Subcutaneous abdominal adipose tissue (tissue), 5 donors: ENCODE measurements around the gene DOCK9.

Experiments
- H3K27ac ChIP-seq: one replicate; pipeline ENCODE4 v1.7.0; 2013; ENCODE audit warnings: low read depth, mild to moderate bottlenecking, inconsistent platforms, low read length, moderate library complexity
- H3K27me3 ChIP-seq, 5 donors: one replicate each; pipeline ENCODE4 v1.7.0; 2013; ENCODE audit warnings: low read length in 5 of 5, inconsistent platforms in 1 of 5; ENCODE audit not compliant: control insufficient read depth in 5 of 5, insufficient read depth in 4 of 5
- H3K36me3 ChIP-seq, 5 donors: one replicate each; pipeline ENCODE4 v1.7.0; 2013; ENCODE audit warnings: low read length in 5 of 5; ENCODE audit not compliant: control insufficient read depth in 5 of 5, insufficient read depth in 5 of 5
- H3K4me1 ChIP-seq, 5 donors: one replicate each; pipeline ENCODE4 v1.7.0; 2013; ENCODE audit warnings: low read length in 5 of 5, mild to moderate bottlenecking in 3 of 5, moderate library complexity in 1 of 5; ENCODE audit not compliant: control insufficient read depth in 5 of 5, insufficient read depth in 5 of 5
- H3K4me3 ChIP-seq, 5 donors: one replicate each; pipeline ENCODE4 v1.7.0; 2013; ENCODE audit warnings: low read length in 5 of 5, low read depth in 1 of 5
- H3K9ac ChIP-seq, 5 donors: one replicate each; pipeline ENCODE4 v1.7.0; 2013; ENCODE audit warnings: low read length in 5 of 5, mild to moderate bottlenecking in 4 of 5, moderate library complexity in 3 of 5
- H3K9me3 ChIP-seq, 5 donors: one replicate each; pipeline ENCODE4 v1.7.0; 2013; ENCODE audit warnings: low read length in 5 of 5; ENCODE audit not compliant: control insufficient read depth in 5 of 5
- donor health status: healthy.
- donor health status: healthy.
- donor health status: healthy.
- donor health status: healthy.
- donor health status: healthy.

Gene DOCK9

DNA sequence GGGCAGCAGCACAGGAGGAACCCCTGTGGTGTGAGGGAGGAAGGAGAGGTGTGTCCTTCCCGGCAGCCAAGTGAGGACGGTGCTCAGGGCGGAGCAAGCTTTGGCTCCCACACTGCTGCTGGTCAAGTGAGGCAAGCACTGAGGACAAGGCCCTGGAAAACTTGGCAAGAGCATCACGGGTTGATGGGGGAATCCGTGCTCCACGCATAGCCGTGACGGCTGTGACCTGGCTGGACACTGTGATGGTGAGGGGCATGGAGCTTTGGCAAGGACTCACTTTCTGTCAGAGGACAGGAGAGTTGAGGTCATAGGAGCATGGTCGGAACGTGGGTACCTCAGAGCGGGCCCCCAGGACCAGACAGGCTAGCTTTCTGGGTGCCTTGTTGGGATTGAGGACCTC, 196.4 kb downstream of the DOCK9 start:
- Histone ChIP-seq H3K9me3 (peaks cover 0 to 3% (median 0%) of the 10 kb centered on the region in 5 donors), H3K4me3 (no peak overlapping the region), H3K4me1 (no peaks in the 10 kb centered on the region), H3K36me3 (no peaks in the 10 kb centered on the region), H3K27ac (no peak overlapping the region), H3K27me3 (peaks cover 0 to 5% (median 0%) of the 10 kb centered on the region in 5 donors), H3K9ac (no peak overlapping the region)

DNA sequence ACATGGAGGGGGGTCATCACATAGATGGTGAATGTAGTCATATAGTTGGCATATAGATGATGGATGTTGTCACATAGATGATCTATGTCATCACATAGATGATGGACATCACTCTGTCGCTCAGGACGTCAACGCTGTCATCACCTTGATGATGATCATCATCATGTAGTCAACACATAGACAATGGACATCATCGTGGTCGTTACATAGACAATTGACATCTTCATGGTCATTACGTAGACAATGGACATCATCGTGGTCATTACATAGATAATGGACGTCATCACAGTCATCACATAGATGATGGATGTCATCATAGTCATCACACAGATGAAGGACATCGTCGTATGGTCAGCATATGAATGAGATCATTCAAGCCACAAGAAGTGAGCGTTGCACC, 196.8 kb downstream of the DOCK9 start:
- Histone ChIP-seq H3K4me1 (no peaks in the 10 kb centered on the region), H3K27me3 (peaks cover 0 to 5% (median 0%) of the 10 kb centered on the region in 5 donors), H3K9ac (no peak overlapping the region), H3K27ac (no peak overlapping the region), H3K36me3 (no peaks in the 10 kb centered on the region), H3K4me3 (no peak overlapping the region), H3K9me3 (peaks cover 0 to 3% (median 0%) of the 10 kb centered on the region in 5 donors)

DNA sequence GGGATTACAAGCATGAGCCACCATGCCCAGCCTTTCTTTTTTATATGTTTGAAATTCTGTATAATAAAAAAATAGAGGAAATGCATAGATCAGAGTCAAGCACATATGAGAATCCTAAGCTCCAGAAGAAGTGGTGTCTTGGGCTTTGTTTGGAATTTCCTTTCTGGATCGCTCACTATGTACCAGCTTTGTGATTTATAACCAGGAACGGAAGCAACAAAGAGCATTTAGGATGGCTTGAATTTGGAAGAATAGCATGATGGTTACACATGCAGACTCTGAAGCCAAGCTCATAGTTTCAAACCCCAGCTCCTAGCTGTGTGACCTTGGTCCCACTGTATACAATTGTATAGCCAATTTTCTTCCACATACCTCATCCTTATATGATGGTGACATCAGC, 197.4 kb downstream of the DOCK9 start:
- H3K27ac ChIP-seq = no peak overlapping the region
- H3K4me1 ChIP-seq = no peaks in the 10 kb centered on the region
- H3K27me3 ChIP-seq = peaks cover 0 to 5% (median 0%) of the 10 kb centered on the region in 5 donors
- H3K36me3 ChIP-seq = no peaks in the 10 kb centered on the region
- H3K9me3 ChIP-seq = peaks cover 0 to 3% (median 0%) of the 10 kb centered on the region in 5 donors
- H3K4me3 ChIP-seq = no peak overlapping the region
- H3K9ac ChIP-seq = no peak overlapping the region

DNA sequence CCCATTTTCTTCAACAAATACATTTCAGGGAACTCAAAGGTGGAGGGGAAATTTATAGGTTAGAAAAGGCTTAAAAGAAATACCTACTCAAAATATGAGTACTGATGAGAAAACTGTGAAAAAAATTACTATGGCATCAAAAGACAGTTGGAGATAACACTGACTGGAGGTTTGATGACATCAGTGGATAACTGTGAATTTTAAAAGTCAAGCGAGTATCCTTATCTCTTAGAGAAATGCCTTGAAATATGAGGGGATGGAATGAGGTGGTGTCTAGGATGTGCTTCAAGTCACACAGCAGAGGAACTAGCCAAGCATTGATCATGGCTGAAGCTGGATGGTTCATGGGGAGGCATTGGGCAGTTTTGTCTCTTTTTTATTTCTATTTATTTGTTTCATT, 198.2 kb downstream of the DOCK9 start:
- Histone ChIP-seq H3K27me3 (peaks cover 0 to 5% (median 0%) of the 10 kb centered on the region in 5 donors), H3K27ac (no peak overlapping the region), H3K4me1 (no peaks in the 10 kb centered on the region), H3K36me3 (no peaks in the 10 kb centered on the region), H3K9ac (no peak overlapping the region), H3K4me3 (no peak overlapping the region), H3K9me3 (peaks cover 0 to 3% (median 0%) of the 10 kb centered on the region in 5 donors)

DNA sequence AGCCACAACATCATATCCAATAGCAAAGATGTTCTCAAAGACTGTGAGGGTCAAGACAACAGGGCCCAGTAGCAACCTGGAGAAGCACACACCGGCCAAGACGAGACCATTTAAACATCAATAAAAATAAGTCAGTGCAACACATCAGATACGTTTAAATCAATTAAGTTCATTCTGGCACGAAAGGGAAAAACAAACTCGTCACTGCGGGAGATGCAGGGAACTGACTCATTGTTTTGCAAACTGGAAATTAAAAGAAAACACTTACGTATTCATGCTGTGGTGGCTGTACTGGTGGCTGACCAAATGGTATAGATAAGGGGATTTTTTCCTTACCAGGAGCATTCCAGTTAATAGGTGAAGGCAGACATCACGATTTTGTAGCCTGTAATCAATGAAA, 199.1 kb downstream of the DOCK9 start:
- Histone ChIP-seq H3K4me1 (no peaks in the 10 kb centered on the region), H3K27me3 (peaks cover 0 to 5% (median 0%) of the 10 kb centered on the region in 5 donors), H3K9me3 (peaks cover 0 to 3% (median 0%) of the 10 kb centered on the region in 5 donors), H3K27ac (no peak overlapping the region), H3K36me3 (no peaks in the 10 kb centered on the region), H3K4me3 (no peak overlapping the region), H3K9ac (no peak overlapping the region)

DNA sequence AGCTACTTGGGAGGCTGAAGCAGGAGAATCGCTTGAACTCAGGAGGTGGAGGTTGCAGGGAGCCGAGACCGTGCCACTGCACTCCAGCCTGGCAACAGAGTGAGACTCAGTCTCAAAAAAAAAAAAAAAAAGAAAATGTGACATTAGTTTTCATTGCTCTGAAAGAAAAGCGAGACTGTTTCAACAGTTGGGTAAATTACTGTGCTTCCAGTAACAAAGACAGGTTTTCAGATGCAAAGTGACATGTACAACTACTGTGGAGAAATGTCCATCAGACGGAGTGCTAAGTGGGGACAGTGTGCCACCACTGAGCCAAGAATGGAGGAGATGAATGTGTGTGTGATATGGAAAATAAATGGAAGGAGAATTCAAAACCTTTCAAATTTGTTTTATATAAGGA, 201.2 kb downstream of the DOCK9 start:
- peaks cover 0 to 3% (median 0%) of the 10 kb centered on the region in 5 donors for H3K27me3 ChIP-seq
- H3K27ac ChIP-seq = no peak overlapping the region
- no peaks in the 10 kb centered on the region for H3K9me3 ChIP-seq
- H3K9ac ChIP-seq = no peak overlapping the region
- no peaks in the 10 kb centered on the region for H3K36me3 ChIP-seq
- H3K4me3 ChIP-seq = no peak overlapping the region
- no peaks in the 10 kb centered on the region for H3K4me1 ChIP-seq

DNA sequence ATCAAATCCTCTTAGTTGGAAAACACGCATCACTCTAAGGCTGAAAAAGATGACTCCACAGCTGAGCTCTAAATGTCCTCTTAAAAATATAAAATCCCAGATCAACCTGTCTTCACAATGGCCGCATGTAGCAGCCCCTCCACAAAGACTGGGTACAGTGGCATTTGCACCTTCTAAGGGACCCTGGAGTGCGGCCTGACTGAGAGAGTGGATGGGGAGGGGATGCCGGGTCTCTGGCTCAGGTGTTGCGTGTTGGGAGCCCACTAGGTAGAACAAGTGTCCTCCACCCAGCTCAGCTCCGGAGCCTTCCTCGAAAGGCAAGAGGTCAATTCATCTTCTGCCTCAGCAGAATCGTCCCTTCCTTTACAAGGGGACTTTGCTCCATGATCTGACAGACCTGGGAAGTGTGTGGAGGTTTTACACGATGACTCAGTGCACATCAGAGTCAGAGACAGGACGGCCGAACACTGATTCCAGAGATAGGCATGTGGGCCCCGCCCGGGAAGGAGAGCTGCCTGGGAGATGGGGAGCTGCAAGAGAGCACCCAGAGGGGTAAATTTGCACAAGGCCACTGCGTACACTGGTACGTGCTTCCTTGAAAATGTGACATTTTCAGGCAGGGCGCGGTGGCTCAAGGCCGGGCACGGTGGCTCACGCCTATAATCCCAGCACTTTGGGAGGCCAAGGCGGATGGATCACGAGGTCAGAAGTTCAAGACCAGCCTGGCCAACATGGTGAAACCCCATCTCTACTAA, 201.8 kb downstream of the DOCK9 start:
- no peaks in the 10 kb centered on the region for H3K36me3 ChIP-seq
- H3K27me3 ChIP-seq = no peaks in the 10 kb centered on the region
- no peak overlapping the region for H3K4me3 ChIP-seq
- no peaks in the 10 kb centered on the region for H3K9me3 ChIP-seq
- no peak overlapping the region for H3K9ac ChIP-seq
- no peak overlapping the region for H3K27ac ChIP-seq
- H3K4me1 ChIP-seq = no peaks in the 10 kb centered on the region

DNA sequence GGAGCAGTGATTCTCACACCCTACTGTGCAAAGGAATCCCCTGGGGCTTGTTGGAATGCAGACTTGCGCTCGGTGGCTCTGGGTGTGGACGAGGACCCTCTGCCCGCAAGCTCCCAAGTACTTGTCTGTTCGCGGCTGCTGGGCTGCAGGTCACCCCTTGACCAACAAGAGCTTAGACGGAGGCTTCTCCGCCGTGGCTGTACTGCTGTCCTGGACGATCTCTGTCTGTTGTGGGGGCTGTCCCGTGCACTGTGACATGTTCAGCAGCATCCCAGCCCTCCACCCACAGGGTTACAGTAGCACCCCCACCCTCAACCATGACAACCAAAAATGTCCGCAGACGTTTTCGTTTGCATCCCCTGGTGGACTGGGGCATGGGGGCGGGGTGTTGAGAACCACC, 202.5 kb downstream of the DOCK9 start:
- Histone ChIP-seq H3K36me3 (no peaks in the 10 kb centered on the region), H3K27me3 (no peaks in the 10 kb centered on the region)

GRCh38 chr13:98774776-98775175, 203.1 kb downstream of the DOCK9 start:
- no peaks in the 10 kb centered on the region for H3K36me3 ChIP-seq
- no peaks in the 10 kb centered on the region for H3K9me3 ChIP-seq
- H3K4me1 ChIP-seq = no peaks in the 10 kb centered on the region
- H3K27me3 ChIP-seq = no peaks in the 10 kb centered on the region
- no peak overlapping the region for H3K27ac ChIP-seq
- H3K4me3 ChIP-seq = no peak overlapping the region
- H3K9ac ChIP-seq = no peak overlapping the region

More for the DNA sequence above, 202.5 kb downstream of the DOCK9 start:
- Histone ChIP-seq H3K9me3 (no peaks in the 10 kb centered on the region), H3K27ac (no peak overlapping the region), H3K4me3 (no peak overlapping the region), H3K9ac (no peak overlapping the region), H3K4me1 (no peaks in the 10 kb centered on the region)

DNA sequence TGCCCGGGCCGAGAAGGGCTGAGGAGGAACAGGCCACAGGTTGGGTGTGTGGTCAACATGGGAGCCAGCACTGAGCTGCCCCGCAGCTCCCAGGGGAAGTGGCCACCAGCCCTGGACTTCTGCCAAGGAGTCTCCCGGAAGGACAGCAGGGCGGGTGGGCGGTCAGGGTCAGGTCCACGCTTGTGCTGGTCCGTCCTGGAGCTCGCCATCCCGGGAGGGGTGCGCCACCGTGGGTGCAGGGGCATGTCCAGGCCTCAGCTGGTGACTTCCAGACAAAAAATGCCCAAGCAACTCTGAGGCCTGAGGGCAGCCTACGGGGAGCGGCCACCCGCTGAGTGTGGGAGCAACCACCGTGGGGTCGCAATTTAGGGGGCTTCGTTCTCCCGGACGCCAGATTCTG, 203.9 kb downstream of the DOCK9 start:
- H3K4me1 ChIP-seq = no peaks in the 10 kb centered on the region
- no peaks in the 10 kb centered on the region for H3K27me3 ChIP-seq
- H3K9ac ChIP-seq = no peak overlapping the region
- H3K36me3 ChIP-seq = no peaks in the 10 kb centered on the region
- no peaks in the 10 kb centered on the region for H3K9me3 ChIP-seq
- no peak overlapping the region for H3K27ac ChIP-seq
- no peak overlapping the region for H3K4me3 ChIP-seq
